KMS-11 (cell line): ENCODE measurements around the gene SLC19A1.

Experiments
- H2AFZ ChIP-seq: fragments of 200-600 bp; sonication (generic); 2 replicates; pipeline ENCODE4 v1.6.1; 2016; ENCODE audit warnings: antibody characterized with exemption, mixed run types, low read depth
- H3K27ac ChIP-seq: fragments of 200-600 bp; sonication (generic); 2 replicates; pipeline ENCODE4 v1.6.1; 2016; ENCODE audit warnings: mild to moderate bottlenecking, mixed run types
- H3K27me3 ChIP-seq: fragments of 200-600 bp; sonication (generic); 2 replicates; pipeline ENCODE4 v1.6.1; 2017; ENCODE audit warnings: mild to moderate bottlenecking, low read depth, mixed run types, moderate library complexity; ENCODE audit not compliant: insufficient read depth
- H3K36me3 ChIP-seq: fragments of 200-600 bp; sonication (generic); 2 replicates; pipeline ENCODE4 v1.6.1; 2017; ENCODE audit warnings: mild to moderate bottlenecking, mixed run types; ENCODE audit not compliant: insufficient read depth
- H3K4me1 ChIP-seq: fragments of 200-600 bp; sonication (generic); 2 replicates; pipeline ENCODE4 v1.6.1; 2016; ENCODE audit warnings: mild to moderate bottlenecking, low read depth, mixed run types; ENCODE audit not compliant: poor library complexity, severe bottlenecking
- H3K4me2 ChIP-seq: fragments of 200-600 bp; sonication (generic); 2 replicates; pipeline ENCODE4 v1.7.0; 2016; ENCODE audit warnings: mild to moderate bottlenecking, mixed run types
- H3K4me3 ChIP-seq: fragments of 200-600 bp; sonication (generic); IDR thresholded peaks from 2 replicates; pipeline ENCODE4 v1.6.1; 2017; ENCODE audit warnings: low read depth, low read length, mixed read lengths; ENCODE audit not compliant: insufficient read depth
- H3K79me2 ChIP-seq: fragments of 200-600 bp; sonication (generic); 2 replicates; pipeline ENCODE4 v1.6.1; 2016; ENCODE audit warnings: low read depth, mixed run types; ENCODE audit not compliant: insufficient read depth
- H3K9ac ChIP-seq: fragments of 200-600 bp; sonication (generic); 2 replicates; pipeline ENCODE4 v1.6.1; 2016; ENCODE audit warnings: mild to moderate bottlenecking, mixed run types
- H4K20me1 ChIP-seq: fragments of 200-600 bp; sonication (generic); 2 replicates; pipeline ENCODE4 v1.6.1; 2016; ENCODE audit warnings: mild to moderate bottlenecking, mixed run types; ENCODE audit not compliant: insufficient read depth
- CTCF ChIP-seq: fragments of 200-600 bp; sonication (generic); conservative IDR thresholded peaks from 2 replicates; pipeline ENCODE4 v1.6.1; 2017; ENCODE audit warnings: low read depth, mild to moderate bottlenecking, antibody characterized with exemption, low read length, moderate library complexity, mixed read lengths

The SLC19A1 gene

GRCh38 chr21:45494851-45495680, 47.2 kb downstream of the SLC19A1 start:
- Histone ChIP-seq H2AFZ (no peak overlapping the region), H4K20me1 (no peaks in the 10 kb centered on the region), H3K27me3 (peaks cover 50% of the 10 kb centered on the region)

GRCh38 chr21:45494135-45494850, 47.9 kb downstream of the SLC19A1 start:
- H3K4me3 ChIP-seq, result no peak overlapping the region
- H2AFZ ChIP-seq, result no peak overlapping the region
- no peaks in the 10 kb centered on the region for H3K79me2 ChIP-seq
- H3K4me1 ChIP-seq, result no peaks in the 10 kb centered on the region
- no peak for TF ChIP-seq CTCF
- H3K36me3 ChIP-seq, result no peaks in the 10 kb centered on the region
- H4K20me1 ChIP-seq, result no peaks in the 10 kb centered on the region
- H3K4me2 ChIP-seq, result no peak overlapping the region
- H3K9ac ChIP-seq, result no peak overlapping the region
- H3K27me3 ChIP-seq, result peaks cover 50% of the 10 kb centered on the region
- no peak overlapping the region for H3K27ac ChIP-seq

More at GRCh38 chr21:45494851-45495680, 47.2 kb downstream of the SLC19A1 start:
- no peak for TF ChIP-seq CTCF
- Histone ChIP-seq H3K4me3 (no peak overlapping the region), H3K4me2 (no peak overlapping the region), H3K27ac (no peak overlapping the region), H3K4me1 (no peaks in the 10 kb centered on the region), H3K9ac (no peak overlapping the region), H3K36me3 (no peaks in the 10 kb centered on the region), H3K79me2 (no peaks in the 10 kb centered on the region)

GRCh38 chr21:45493401-45494001, 48.7 kb downstream of the SLC19A1 start:
- Histone ChIP-seq H3K27me3 (peaks cover 54% of the 10 kb centered on the region), H3K36me3 (no peaks in the 10 kb centered on the region), H2AFZ (no peak overlapping the region), H3K79me2 (no peaks in the 10 kb centered on the region), H3K4me1 (no peaks in the 10 kb centered on the region), H3K9ac (no peak overlapping the region), H3K4me3 (no peak overlapping the region), H3K4me2 (no peak overlapping the region), H3K27ac (no peak overlapping the region), H4K20me1 (no peaks in the 10 kb centered on the region)
- TF ChIP-seq CTCF, result no peak

- no peak overlapping the region for H2AFZ ChIP-seq
- H3K9ac ChIP-seq, result no peak overlapping the region
- H3K79me2 ChIP-seq, result no peaks in the 10 kb centered on the region
- H3K36me3 ChIP-seq, result no peaks in the 10 kb centered on the region
- H3K4me3 ChIP-seq, result no peak overlapping the region
- H3K4me1 ChIP-seq, result no peaks in the 10 kb centered on the region
- H4K20me1 ChIP-seq, result no peaks in the 10 kb centered on the region
- H3K27me3 ChIP-seq, result peaks cover 59% of the 10 kb centered on the region
- no peak overlapping the region for H3K4me2 ChIP-seq
- H3K27ac ChIP-seq, result no peak overlapping the region
- TF ChIP-seq CTCF, result no peak
These were observed 49.5 kb downstream of the SLC19A1 start for GRCh38 chr21:45492765-45493164.
